ENCODE results near the gene IL4.

IL4 gene

DNA sequence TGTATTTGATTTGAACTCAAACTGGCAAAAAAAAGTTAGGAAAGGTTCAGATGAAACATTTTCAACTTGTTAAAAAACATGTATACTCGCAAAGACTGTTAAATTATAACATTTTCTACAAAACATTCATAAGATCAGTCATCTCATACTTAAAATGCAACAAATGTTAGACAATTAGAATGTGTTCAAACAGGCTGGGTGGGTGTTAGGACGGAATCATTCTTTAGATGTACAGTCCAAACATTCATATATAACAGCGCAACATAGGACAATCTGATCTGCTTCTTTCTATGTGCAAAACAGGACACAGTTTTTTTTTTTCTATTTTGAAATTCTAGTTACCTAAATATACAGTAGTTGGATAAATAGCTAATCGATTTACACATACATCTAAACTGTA is 22.2 kb downstream of the IL4 start:
- no peak for DNase-seq (ENCODE audit: low spot score)

DNA sequence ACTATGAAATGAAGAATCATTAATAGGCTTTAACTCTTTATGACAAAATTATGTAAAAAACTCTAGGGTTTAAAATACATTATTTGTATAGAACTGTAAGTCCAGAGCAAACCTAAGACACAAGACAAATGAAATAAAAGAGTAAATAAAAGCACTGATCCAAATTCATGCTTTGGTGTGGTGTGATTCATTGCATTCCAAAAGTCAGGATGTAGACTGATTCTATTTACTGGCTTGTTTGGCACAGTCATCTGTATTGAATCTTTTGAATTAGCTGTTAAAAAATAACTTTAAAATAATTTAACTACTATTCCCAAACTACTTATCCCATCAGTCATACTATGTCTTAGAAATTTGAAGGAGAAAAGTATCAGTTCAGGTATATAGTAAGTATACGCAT is 31.1 kb downstream of the IL4 start:
- DNase-seq (ENCODE audit: low spot score), result peak; percentile 45

DNA sequence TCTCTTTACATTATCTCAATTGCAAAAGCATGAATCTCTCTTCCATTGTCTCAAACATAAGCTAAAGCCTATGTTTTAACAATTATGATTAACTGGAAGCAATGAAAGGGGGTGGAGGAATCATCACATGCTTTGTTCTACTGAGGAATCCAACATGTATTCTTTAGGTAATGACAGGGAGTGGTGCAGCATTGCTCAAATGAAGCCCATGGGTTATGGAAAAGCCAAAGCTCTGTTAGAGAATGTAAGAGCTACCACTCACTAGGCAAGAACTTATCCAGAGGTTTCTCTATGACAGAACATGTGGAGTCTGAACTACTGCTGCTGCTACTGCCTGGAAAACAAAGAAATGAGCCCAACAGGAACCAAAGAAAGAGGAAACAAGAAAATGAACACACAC is 34.9 kb downstream of the IL4 start:
- no peak for DNase-seq (ENCODE audit: low spot score)

DNA sequence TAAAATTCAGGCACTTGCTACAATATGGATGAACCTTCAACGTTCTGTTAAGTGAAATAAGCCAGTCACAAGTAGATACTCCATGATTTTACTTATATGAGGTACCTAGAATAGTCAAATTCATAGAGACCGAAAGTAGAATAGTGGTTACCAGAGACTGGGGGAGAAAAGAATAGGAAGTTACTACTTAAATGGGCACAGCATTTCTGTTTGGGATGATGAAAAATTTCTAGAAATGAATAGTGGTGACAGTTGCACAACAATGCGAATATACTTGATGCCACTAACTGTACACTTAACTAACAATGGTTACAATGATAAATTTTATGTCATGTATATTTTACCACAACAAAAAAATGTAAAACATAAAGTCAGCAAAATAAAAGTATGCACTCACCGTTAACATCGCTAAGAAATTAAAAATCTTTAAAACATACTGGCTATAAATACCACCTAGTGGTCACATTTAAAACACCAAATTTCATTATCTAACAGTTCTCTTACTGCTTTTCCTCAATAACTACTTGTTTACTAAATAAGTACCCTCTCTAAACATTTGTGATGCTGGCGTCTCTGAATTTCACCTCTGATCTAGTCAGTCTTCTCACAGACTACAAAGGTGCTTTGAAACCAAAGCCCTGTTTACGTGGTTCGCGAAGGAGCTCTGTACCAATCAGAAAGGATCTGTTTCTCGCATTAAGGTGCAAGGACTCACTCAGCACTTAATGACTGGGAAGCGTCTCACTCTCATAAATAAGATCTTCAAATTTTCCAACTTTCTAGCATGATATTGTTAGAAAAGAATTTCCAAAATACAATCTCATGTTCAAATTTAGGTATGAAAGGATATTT is 40.9 kb downstream of the IL4 start:
- peak; percentile 19 for DNase-seq (ENCODE audit: low spot score)

DNA sequence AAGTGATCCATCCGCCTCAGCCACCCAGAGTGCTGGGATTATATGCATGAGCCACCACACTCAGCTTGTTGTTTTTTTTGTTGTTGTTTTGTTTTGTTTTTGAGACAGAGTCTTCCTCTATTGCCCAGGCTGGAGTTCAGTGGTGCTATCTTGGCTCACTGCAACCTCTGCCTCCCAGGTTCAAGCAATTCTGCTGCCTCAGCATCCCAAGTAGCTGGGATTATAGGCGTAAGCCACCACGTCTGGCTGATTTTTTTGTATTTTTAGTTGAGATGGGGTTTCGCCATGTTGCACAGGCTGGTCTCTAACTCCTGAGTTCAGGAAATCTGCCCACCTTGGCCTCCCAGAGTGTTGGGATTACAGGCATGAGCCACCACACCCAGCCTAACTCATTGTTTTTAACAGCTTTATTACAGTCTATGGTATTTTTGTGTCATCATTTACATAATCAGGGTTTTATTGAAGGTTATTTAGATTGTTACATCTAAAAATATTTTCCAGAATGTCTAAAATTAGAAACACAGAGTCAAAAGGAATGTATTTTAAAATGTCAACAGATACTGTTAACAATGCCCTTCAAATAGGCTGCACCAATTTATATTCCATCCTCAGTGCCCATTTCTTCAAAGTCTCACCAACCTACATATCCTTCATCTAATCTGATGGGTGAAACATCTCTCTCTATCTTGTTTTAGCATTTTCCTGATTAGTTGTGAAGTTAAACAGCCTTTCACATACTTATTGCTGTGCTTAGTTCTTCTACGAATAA is 44.9 kb downstream of the IL4 start:
- DNase-seq (ENCODE audit: low spot score), result no peak

DNA sequence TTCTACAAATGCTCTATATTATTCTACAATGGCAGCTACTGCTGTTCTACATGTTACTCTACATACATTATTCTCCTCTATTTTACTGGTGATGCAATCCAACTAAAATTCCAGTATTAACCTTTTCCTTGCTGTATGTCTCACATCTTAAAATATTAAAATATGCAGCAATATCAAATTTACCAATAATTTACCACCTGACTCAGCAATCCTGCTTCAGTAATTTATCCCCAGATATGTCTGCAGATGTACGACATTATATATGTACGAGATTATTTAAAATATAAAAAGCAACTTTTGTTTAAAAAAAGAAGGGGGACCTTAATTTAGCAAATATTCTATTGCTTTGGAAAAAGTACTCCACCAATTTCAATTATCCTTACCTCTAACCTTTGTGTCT is 52.0 kb downstream of the IL4 start:
- no peak for DNase-seq (ENCODE audit: low spot score)

DNA sequence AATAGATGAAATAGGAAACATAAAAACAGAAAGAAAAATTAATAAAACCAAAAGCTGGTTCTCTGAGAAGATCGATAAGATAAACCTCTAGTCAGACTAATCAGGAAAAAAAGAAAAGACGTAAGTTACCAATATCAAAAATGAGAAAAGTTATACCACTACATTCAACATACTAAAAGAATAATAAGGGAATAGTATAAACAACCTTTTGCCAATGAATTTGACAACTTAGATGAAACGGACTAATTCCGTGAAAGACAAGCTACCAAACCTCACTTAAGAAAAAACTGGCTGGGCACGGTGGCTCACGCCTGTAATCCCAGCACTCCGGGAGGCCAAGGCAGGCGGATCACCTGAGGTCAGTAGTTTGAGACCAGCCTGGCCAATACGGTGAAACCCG is 56.1 kb downstream of the IL4 start:
- no peak for DNase-seq (ENCODE audit: low spot score)

Measured in AG20443 (cell line).